Erythroblast (primary cell): ENCODE data around the gene THRB.
"Not testable (repeated sequence)": the region's sequence is repeated elsewhere in the genome, so short reads cannot be mapped to it uniquely, and the experiment has no call there.

ENCODE experiments used
- DNase-seq, 2 experiments: peaks; one replicate each; lab custom pipeline; 2025; lab: John Stamatoyannopoulos, UW
- GATA1 ChIP-seq: IDR thresholded peaks from 2 replicates; pipeline ENCODE4 v1.6.1; 2011; ENCODE audit warnings: low read depth, mild to moderate bottlenecking, control low read depth, low read length, moderate library complexity
- POLR2A ChIP-seq: IDR thresholded peaks from 2 replicates; pipeline ENCODE4 v1.6.1; 2011; ENCODE audit warnings: mild to moderate bottlenecking, low read length

THRB gene

DNA sequence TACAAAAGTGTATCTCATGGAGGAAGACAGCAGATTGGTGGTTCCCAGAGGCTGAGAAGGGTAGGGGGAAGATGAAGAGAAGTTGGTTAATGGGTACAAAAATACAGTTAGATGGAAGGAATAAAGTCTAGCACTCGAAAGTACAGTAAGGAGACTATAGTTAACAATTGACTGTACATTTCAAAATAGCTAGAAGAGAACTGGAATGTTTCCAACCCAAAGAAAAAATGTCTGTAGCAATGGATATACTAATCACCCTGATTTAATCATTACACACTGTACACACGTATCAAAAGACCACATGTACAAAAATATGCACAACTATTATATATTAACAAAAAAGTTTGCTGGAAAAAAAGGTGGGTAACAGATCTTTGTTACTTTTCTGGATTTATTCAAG, 57.3 kb downstream of the THRB start:
- TF ChIP-seq GATA1, result no peak
- no peak for DNase-seq

DNA sequence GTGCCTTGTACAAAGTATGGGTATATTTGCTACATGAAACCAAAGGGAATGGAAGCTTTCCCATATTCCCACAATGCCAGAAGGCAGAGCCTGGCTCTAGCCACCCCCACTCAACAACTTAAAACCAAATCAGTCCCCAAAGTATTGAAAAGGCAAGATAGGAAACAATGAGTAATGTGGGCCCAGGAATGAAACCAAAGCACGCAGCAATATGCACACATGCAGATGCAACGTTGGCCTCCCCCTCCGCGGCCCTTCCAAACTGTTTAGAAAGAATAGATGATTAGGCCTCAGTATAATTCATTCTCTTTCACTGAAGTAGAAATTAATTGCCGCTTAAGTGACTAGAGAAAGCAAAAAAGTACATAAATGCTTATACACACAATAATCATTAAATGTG, 59.1 kb downstream of the THRB start:
- no peak for TF ChIP-seq GATA1
- no peak for TF ChIP-seq POLR2A
- DNase-seq, result no peak

DNA sequence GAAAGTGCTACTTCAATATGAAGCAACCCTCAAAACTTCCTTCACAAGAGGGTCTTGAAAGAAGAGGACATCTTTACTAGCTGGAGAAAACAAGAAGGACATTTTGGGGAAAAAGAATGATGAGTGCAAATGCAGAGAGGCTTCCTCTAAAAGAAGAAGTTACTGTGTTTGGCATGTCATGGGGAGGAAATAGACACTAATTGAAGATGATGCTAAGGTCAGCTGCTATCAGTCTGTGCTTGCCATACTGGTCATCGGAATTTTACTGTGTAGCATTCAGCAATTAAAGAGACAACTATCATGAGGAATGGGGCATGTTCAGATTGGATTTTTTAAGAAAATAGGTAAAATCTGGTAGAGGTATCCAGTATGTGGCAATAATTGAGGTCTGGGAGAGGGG, 60.0 kb downstream of the THRB start:
- no peak for DNase-seq
- no peak for TF ChIP-seq POLR2A
- TF ChIP-seq GATA1, result no peak

DNA sequence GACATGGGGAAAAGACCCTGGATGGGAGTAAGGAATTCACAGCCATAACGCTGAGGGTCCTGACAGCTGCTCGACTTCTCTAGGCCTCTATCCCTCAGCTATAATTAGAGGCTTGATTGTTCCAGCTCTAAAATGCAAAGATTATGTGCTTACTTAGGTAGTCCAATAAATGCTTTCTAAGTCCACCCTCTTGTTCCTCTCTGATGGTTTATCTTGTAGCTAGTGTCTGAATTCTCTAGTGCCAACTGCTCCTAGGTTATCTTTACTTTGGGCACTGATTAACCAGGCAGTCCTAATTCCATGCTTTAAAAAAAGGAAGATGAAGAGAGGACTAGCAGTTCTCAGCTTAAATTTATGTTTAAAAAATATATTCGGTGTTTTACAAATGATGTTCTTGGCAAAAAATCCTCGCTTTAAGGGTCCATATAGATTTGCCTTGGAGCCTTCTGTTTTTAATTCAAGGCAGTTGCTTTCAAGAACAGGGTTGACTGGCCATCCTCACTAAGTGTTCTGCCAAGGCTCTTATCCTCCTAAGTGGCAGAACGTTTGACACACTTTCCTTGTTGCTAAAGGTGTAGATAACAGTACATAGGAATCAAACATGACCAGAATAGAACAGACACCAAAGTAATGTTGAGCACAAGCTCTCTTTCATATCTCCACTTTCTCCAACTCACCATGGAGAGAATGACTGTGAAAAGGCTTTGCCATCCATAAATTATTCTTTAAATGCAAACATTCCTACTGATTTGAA, 60.6 kb downstream of the THRB start:
- DNase-seq, result no peak
- TF ChIP-seq POLR2A (no peak), GATA1 (no peak)

DNA sequence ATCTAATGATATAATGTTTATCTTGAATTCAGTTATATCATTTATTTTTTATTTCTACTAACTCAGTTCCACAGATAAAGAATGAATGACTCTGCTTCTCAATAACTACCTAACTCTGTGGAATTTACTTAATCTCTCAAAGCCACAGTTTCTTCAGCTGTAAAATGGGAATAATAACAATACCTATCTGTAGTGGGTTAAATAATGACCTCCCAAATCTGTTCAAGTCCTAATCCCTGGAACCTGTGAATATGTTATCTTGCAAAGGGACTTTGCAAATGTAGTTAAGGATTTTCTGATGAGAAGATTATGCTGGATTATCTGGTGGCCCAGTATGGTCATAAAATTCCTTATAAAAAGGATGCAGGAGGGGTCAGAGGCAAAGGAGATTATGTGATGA, 61.7 kb downstream of the THRB start:
- TF ChIP-seq GATA1 (no peak), POLR2A (no peak)
- DNase-seq, result no peak

DNA sequence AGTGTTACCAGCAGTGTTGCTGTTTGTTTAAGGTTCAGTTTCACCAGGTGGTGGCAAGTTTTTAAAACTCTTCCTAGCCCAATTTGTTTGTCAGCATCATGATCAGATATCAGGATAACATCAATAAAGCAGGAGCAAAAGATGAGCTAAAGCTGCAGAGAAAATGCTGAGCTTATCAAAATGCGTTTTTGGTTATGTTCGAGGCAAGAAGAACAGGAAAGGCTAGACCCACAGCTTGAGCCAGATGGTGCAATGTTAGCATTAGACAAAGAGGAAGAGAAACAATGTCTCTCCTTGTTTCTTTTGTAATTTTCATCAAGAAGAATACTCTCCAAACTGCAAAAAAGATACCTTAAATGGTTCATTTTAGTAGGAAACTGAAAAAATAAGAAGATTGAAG, 66.2 kb downstream of the THRB start:
- DNase-seq, result no peak
- TF ChIP-seq POLR2A (no peak), GATA1 (no peak)

DNA sequence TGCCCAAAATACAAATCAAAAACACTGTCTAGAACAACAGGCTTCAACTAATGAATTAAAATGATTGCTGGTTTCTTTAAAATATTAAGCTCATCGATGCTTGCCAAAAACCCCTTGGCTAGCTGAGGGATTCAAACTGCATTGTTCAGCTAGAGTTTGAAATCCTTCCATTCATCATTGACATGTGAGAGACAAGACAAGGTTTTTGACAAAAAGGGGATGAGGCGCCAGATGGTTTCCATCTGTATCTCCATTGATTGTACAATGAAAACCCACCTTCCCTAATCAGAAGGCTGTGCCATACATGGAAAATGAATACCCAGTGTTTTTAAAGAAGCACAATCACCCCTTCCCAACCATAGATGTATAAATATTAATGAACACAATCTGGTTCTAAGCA, 67.8 kb downstream of the THRB start:
- TF ChIP-seq GATA1, result no peak
- TF ChIP-seq POLR2A, result no peak
- no peak for DNase-seq

DNA sequence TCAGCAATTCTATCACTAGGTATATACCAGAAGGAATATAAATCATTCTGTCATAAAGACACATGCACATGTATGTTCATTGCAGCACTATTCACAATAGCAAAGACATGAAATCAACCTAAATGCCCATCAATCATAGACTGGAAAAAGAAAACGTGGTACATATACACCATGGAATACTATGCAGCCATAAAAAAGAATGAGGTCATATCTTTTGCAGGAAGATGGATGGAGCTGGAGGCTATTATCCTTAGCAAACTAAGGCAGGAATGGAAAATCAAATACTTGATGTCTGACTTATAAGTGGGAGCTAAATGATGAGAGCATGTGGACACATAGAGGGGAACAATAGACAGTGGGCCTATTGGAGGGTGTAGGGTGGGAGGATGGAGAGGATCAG, 73.8 kb downstream of the THRB start:
- not testable (repeated sequence) for DNase-seq

DNA sequence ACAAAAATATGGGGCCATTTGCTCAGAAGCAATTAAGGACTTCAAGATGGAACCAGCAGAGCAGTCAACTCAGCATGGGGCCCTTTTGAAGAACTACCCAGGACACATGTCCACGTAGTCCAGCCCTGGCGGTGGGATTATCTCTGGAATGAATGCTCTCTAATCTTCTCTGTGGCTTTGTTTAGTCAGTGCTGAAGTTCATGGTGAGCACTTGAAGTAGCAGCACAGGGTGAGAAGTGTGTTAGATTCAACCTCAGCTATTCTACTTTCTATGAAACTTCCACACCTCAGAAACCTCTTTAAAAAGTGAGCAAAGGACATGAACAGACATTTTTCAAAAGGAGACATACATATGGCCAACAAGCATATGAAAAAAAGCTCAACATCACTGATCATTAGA, 74.4 kb downstream of the THRB start:
- TF ChIP-seq GATA1 (no peak), POLR2A (no peak)
- no peak for DNase-seq

DNA sequence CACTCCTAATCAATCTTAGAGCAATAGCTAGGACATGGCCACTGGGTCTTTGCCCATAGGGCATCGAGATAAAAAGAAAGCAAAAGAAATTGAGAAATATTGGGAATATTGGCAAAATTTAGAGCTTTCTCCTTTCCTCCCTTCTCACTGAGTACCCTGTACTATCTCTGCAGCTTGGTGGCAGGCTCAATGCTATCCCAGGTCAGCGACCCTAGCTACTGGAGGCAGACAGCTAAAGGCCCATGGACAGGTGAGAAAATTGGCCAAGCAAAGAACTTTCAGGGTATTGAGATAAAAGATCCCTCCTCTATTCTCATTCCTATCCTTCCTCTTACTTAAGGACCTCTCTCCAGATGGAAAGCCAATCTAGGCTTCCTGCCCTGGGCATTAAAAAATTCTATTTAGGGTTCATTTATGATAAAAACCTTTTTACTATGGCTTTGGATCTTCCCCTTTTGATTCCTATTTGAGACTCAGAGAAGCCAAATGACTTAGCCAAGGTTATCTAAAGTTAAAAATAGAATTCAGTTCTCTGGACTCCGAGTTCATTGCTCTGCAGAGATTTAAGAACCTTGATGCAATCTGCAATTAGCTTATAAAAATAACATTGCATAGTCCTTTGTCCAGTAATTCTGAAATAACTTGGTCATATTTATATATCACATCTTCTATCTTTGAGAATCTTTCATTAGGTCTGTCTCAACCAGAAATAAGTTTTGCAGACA, 75.4 kb downstream of the THRB start:
- DNase-seq, result no peak
- no peak for TF ChIP-seq GATA1
- no peak for TF ChIP-seq POLR2A

DNA sequence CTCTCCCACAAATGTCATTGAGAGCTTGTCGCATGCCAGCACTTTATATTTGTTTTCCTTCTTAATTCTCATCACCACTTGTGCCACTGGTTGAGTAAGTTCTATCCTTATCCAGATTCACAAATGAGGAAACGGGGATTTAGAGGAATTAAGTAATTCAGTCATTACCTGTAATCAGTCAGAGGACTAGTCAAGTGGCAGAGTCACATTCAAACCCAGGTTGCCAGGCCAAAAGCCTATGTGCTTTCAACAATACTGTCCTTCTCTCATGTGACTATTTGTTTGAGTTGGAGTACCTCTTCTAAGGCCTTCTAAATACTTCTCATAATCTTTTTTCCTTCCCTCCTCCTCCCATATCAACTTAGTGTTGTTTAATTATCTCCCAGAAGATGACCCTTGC, 76.9 kb downstream of the THRB start:
- no peak for DNase-seq
- TF ChIP-seq GATA1 (no peak), POLR2A (no peak)

DNA sequence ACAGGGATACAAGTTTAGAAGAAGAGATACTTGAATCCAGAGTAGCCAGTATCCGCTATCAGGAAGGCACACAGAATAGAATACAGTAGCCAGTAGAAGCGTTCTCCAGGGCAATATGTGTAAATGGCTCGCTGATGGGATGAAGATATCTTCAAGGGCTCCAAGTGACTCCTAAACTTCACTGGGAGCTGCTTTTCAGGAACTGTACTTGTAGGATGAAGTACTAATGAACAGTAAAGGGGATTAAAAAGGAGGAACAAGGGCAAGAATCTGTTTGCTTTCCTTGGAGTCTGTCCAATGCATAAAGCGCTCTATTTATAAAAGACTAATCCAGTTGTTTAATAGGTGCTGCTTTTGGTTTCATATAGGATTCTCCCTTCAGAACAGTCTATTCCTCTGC, 78.4 kb downstream of the THRB start:
- DNase-seq, result no peak
- TF ChIP-seq GATA1, result no peak
- no peak for TF ChIP-seq POLR2A

DNA sequence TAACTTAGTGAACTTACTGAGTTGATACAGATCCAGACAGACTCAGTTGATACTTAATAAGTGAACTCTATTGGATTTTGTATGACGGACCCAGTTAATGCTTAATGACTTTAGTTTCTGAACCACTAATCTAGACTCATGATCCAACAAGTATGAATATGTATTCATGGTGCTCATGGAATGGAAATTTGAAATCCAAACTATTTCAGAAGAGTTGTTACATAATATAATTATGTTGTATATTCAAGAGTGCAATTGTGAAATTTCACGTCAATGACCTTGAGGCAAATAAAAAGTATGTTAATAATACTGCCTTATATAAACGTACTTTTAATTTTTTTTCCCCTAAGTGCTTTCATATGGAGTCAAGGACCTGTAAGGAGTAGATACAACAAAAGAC, 78.8 kb downstream of the THRB start:
- DNase-seq, result no peak
- TF ChIP-seq GATA1 (no peak), POLR2A (no peak)

DNA sequence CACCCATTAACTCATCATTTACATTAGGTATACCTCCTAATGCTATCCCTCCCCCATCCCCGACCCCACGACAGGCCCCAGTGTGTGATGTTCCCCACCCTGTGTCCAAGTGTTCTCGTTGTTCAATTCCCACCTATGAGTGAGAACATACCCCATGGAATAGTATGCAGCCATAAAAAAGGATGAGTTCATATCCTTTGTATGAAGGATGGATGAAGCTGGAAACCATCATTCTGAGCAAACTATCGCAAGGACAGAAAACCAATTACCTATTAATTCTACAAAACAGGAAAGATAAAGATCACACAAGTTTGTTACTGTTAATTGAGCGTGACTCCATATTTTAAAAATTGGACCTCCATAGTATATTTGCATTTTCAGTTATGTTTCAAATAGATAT, 81.0 kb downstream of the THRB start:
- DNase-seq, result not testable (repeated sequence)

DNA sequence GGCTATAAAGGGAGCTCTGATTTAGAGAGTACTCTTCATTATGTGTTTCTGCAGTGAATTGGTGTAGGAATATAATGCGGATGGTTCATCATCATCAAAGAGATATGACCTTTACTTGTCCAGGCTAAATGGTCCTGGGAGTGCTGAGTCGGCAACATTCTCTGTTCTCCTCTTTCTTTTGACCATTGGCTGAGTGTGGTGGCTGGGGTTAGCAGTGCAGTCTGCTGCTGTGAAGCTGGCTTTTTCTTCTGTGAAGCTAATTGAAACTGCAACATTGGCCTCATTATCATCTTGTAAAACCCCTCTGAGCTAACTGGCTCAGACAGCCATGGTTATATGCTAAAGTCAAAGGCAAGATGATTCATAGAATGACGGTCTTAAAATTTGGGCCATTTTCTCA, 83.8 kb downstream of the THRB start:
- TF ChIP-seq GATA1, result no peak
- no peak for TF ChIP-seq POLR2A
- DNase-seq, result no peak
